Thoracic aorta (tissue), 2 donors: ENCODE measurements around the gene RNU6-9. TPM values are rescaled to one million over a fixed set of nuclear protein-coding genes. Genes with fewer than 3 reads are reported as not detected.
A peak's percentile ranks its signal among the peaks of the same experiment; 100 is the strongest.

Source experiments
- ATAC-seq: fragments of 150-250 bp; one replicate; pipeline ENCODE4 v1.8.0; 2017; ENCODE audit warnings: low read depth; ENCODE audit not compliant: insufficient number of reproducible peaks, low FRiP score
- DNase-seq: peaks from one replicate; pipeline ENCODE4 v3.0.0-alpha.2; 2020; ENCODE audit warnings: low spot score
- H3K27ac ChIP-seq, 2 donors: fragments of 200-600 bp; sonication (generic); 1 replicate in 1 of 2; 2 replicates in 1 of 2; pipeline ENCODE4 v1.5.1; 2016; ENCODE audit warnings: mild to moderate bottlenecking in 2 of 2, moderate library complexity in 2 of 2
- H3K27me3 ChIP-seq: fragments of 200-600 bp; sonication (generic); replicated peaks from 2 replicates; pipeline ENCODE4 v1.6.0; 2016; ENCODE audit warnings: mild to moderate bottlenecking; ENCODE audit not compliant: insufficient read depth
- H3K36me3 ChIP-seq: fragments of 200-600 bp; sonication (generic); one replicate; pipeline ENCODE4 v1.5.1; 2016
- H3K4me1 ChIP-seq, 2 donors: fragments of 200-600 bp; sonication (generic); 1 replicate in 1 of 2; 2 replicates in 1 of 2; pipeline versions ENCODE4 v1.5.1 to v1.6.0; 2016; ENCODE audit warnings: low read depth in 2 of 2, mild to moderate bottlenecking in 1 of 2; ENCODE audit not compliant: control insufficient read depth in 1 of 2
- H3K4me3 ChIP-seq: fragments of 200-600 bp; sonication (generic); 2 replicates; pipeline ENCODE4 v1.5.1; 2016; ENCODE audit warnings: mild to moderate bottlenecking
- H3K9me3 ChIP-seq: fragments of 200-600 bp; sonication (generic); 2 replicates; pipeline ENCODE4 v1.5.1; 2016
- total RNA-seq, 2 donors: library from RNA; depleted of rRNA; stranded (reverse); fragments of >200 nt; gene quantifications; one replicate each; pipeline versions ENCODE4 v1.1.0 to v1.2.3, GENCODE V29; 2016
- TF ChIP-seq, protein P1 (sequence below): fragments of 200-600 bp; sonication (generic); IDR thresholded peaks from one replicate; pipeline ENCODE4 v1.5.1; 2019; ENCODE audit warnings: antibody characterized with exemption

Gene RNU6-9
- total RNA-seq, 2 donors from 2014 or later: not detected

DNA sequence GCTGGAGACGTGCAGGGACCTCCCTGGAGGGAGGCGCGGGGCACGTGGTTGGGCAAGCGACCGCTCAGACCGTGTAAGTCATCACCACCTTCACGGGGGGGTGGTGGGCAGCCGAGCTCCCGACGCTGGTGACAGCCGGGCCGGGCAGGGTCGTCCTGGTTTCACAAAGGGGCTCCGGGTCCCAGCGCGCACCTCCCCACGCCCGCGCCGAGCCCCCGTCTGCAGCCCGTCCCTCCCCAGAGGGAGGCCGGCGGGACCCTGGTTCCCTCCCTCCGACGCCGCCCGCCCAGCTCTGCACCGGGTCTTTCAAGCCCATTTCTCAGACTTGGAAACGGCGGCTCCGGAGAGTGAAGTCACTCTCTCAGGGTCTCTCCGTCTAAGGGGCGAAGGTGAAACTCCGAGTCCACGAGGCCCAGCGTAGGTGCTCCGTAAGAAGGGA, 31.8 kb downstream of the RNU6-9 start:
- Histone ChIP-seq H3K27me3 (peaks cover 5% of the 10 kb centered on the region), H3K36me3 (no peaks in the 10 kb centered on the region), H3K9me3 (no peaks in the 10 kb centered on the region), H3K27ac (peak overlapping the region in 1 of 2 donors; percentile 31), H3K4me3 (peak overlapping the region; percentile 79), H3K4me1 (peaks cover 11 to 41% of the 10 kb centered on the region in 2 donors)
- TF ChIP-seq, protein P1, sequence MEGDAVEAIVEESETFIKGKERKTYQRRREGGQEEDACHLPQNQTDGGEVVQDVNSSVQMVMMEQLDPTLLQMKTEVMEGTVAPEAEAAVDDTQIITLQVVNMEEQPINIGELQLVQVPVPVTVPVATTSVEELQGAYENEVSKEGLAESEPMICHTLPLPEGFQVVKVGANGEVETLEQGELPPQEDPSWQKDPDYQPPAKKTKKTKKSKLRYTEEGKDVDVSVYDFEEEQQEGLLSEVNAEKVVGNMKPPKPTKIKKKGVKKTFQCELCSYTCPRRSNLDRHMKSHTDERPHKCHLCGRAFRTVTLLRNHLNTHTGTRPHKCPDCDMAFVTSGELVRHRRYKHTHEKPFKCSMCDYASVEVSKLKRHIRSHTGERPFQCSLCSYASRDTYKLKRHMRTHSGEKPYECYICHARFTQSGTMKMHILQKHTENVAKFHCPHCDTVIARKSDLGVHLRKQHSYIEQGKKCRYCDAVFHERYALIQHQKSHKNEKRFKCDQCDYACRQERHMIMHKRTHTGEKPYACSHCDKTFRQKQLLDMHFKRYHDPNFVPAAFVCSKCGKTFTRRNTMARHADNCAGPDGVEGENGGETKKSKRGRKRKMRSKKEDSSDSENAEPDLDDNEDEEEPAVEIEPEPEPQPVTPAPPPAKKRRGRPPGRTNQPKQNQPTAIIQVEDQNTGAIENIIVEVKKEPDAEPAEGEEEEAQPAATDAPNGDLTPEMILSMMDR: no peak
- no peak for DNase-seq
- ATAC-seq: peak; percentile 26

- DNase-seq (no peak), ATAC-seq (peak; percentile 46)
- Histone ChIP-seq H3K36me3 (no peaks in the 10 kb centered on the region), H3K4me3 (peak within 1 kb of the TSS; percentile 79), H3K27me3 (no peaks in the 10 kb centered on the region), H3K27ac (peak within 1 kb of the TSS; percentile 38 to 46), H3K9me3 (no peaks in the 10 kb centered on the region), H3K4me1 (peaks cover 11 to 34% of the 10 kb centered on the region in 2 donors)
- TF ChIP-seq, protein P1: no peak
These were observed 32.4 kb downstream of the RNU6-9 start, which contains the start of gene ARID3A for GRCh38 chr19:925526-926322. Gene ARID3A (plus strand): TSS chr19:926035. CDS start chr19:929529, 3,494 bp downstream.

GRCh38 chr19:926323-926588, 33.0 kb downstream of the RNU6-9 start:
- Histone ChIP-seq H3K9me3 (no peaks in the 10 kb centered on the region), H3K4me1 (peaks cover 11 to 29% of the 10 kb centered on the region in 2 donors), H3K4me3 (peak overlapping the region; percentile 79), H3K27ac (peak overlapping the region; percentile 38 to 46), H3K27me3 (no peaks in the 10 kb centered on the region), H3K36me3 (no peaks in the 10 kb centered on the region)
- TF ChIP-seq, protein P1: no peak
- ATAC-seq: no peak
- no peak for DNase-seq

GRCh38 chr19:926589-927350, 33.5 kb downstream of the RNU6-9 start:
- no peak for ATAC-seq
- Histone ChIP-seq H3K9me3 (no peaks in the 10 kb centered on the region), H3K27ac (peak overlapping the region in 1 of 2 donors; percentile 46), H3K4me1 (peaks cover 11 to 29% of the 10 kb centered on the region in 2 donors), H3K36me3 (no peaks in the 10 kb centered on the region), H3K27me3 (no peaks in the 10 kb centered on the region), H3K4me3 (peak overlapping the region; percentile 79)
- TF ChIP-seq, protein P1: no peak
- DNase-seq: no peak

DNA sequence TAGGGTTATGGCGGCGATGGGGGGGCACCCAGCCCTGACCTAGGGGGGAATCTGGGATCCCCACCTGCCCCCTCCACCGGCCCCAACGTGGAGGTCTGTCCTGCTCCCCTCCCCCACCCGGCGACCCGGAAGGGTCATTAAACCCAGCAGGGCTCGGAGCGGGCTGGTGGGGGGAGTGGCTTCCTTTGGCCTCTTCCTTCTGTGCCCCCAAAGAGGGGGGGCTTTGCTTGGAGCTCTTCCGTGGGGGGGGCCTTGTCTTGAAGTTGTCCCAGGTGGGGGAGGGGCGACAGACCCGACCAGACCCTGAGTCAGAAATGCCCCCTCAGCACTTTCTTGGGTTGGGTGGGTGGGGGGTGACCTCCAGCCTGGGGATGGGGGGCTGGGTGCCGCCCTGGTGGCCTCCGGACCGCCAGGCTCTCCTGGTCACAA, 34.1 kb downstream of the RNU6-9 start:
- DNase-seq: no peak
- H3K27me3 ChIP-seq: no peaks in the 10 kb centered on the region
- TF ChIP-seq, protein P1: no peak
- H3K4me3 ChIP-seq: peak overlapping the region; percentile 79
- H3K27ac ChIP-seq: peak overlapping the region in 1 of 2 donors; percentile 41
- ATAC-seq: no peak
- H3K9me3 ChIP-seq: no peaks in the 10 kb centered on the region
- peaks cover 12 to 29% of the 10 kb centered on the region in 2 donors for H3K4me1 ChIP-seq
- no peaks in the 10 kb centered on the region for H3K36me3 ChIP-seq
